Karpas-422 (cell line): Measurements from ENCODE around the gene HAPLN3. TPM values are rescaled to one million over a fixed set of nuclear protein-coding genes. Genes with fewer than 3 reads are reported as not detected.

Source experiments
- DNase-seq: peaks from one replicate; pipeline ENCODE4 v3.0.0-alpha.2; 2015
- H2AFZ ChIP-seq: fragments of 200-600 bp; sonication (generic); 2 replicates; pipeline ENCODE4 v1.6.1; 2014; ENCODE audit warnings: antibody characterized with exemption, low read length, mixed read lengths
- H3K27ac ChIP-seq: fragments of 200-600 bp; sonication (generic); 2 replicates; pipeline ENCODE4 v1.5.1; 2014; ENCODE audit warnings: mild to moderate bottlenecking, low read length, moderate library complexity
- H3K27me3 ChIP-seq: fragments of 200-600 bp; sonication (generic); 2 replicates; pipeline ENCODE4 v1.6.1; 2014; ENCODE audit warnings: low read length, mixed read lengths
- H3K36me3 ChIP-seq: fragments of 200-600 bp; sonication (generic); 2 replicates; pipeline ENCODE4 v1.6.1; 2014; ENCODE audit warnings: low read length, mixed read lengths; ENCODE audit not compliant: insufficient read depth
- H3K4me1 ChIP-seq: fragments of 200-600 bp; sonication (generic); 2 replicates; pipeline ENCODE4 v1.6.1; 2014; ENCODE audit warnings: mild to moderate bottlenecking, low read length, mixed read lengths
- H3K4me2 ChIP-seq: fragments of 200-600 bp; sonication (generic); 2 replicates; pipeline ENCODE4 v1.6.1; 2014; ENCODE audit warnings: low read length, low read depth, mild to moderate bottlenecking; ENCODE audit not compliant: poor library complexity, severe bottlenecking
- H3K4me3 ChIP-seq: fragments of 200-600 bp; sonication (generic); 2 replicates; pipeline ENCODE4 v1.5.1; 2014; ENCODE audit warnings: mild to moderate bottlenecking, antibody characterized with exemption, low read length, mixed read lengths
- H3K79me2 ChIP-seq: fragments of 200-600 bp; sonication (generic); 2 replicates; pipeline ENCODE4 v1.6.1; 2014; ENCODE audit warnings: mild to moderate bottlenecking, low read length, mixed read lengths
- H3K9ac ChIP-seq: fragments of 200-600 bp; sonication (generic); 2 replicates; pipeline ENCODE4 v1.6.0; 2014; ENCODE audit warnings: low read length
- H3K9me2 ChIP-seq: fragments of 200-600 bp; sonication (generic), shearing (Covaris generic); replicated peaks from 2 replicates; pipeline ENCODE4 v1.6.0; 2014; ENCODE audit warnings: mild to moderate bottlenecking, low read length, moderate library complexity; ENCODE audit not compliant: insufficient read depth
- H3K9me3 ChIP-seq: fragments of 300-700, 200-600 bp; sonication (generic); 2 replicates; pipeline ENCODE4 v1.6.1; 2014; ENCODE audit warnings: low read length, mixed read lengths
- H4K20me1 ChIP-seq: fragments of 200-600 bp; sonication (generic); 2 replicates; pipeline ENCODE4 v1.6.1; 2014; ENCODE audit warnings: mild to moderate bottlenecking, antibody characterized with exemption, low read length, low read depth; ENCODE audit not compliant: insufficient read depth
- total RNA-seq: library from RNA; depleted of rRNA; stranded (reverse); fragments of >200 nt; shearing (Covaris generic); gene quantifications from 2 replicates; pipeline ENCODE4 v1.2.3, GENCODE V29; 2014; ENCODE audit warnings: low replicate concordance

Gene HAPLN3
- total RNA-seq, 1 experiment from 2014 or later = not detected

DNA sequence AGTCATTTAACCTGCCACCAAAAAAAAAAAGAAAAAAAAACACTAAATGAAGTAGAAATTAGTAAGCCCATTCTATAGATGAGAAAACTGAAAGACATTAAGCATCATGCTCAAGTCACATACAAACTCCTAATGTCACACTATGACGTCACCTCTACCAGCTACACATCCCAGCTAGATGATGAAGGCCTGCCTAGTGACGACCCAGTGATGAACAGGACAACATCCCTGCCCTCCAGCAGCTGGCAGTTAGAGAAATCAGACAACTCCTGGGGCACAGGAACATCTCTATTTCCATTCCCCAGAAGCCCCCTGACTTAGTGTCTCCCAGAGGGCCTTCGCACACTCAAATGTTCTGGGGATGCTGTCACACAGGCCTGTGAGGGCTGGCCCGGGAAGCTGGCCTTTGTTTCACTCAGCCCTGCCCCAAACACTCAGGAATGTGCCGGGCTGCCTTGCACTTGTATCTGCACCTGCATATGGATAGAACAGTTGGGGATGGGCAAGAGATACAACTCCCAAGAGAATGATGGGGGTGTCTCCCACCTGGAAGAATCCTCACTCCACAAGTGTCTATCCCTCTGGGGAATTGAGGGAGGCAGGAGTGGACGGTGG lies 7.0 kb upstream of the HAPLN3 start:
- Histone ChIP-seq H4K20me1 (no peaks in the 10 kb centered on the region), H3K36me3 (no peaks in the 10 kb centered on the region), H3K4me2 (no peak overlapping the region), H3K9me3 (no peaks in the 10 kb centered on the region), H3K4me3 (no peak overlapping the region), H3K9me2 (no peaks in the 10 kb centered on the region), H3K27ac (no peak overlapping the region), H3K4me1 (no peaks in the 10 kb centered on the region), H3K27me3 (no peaks in the 10 kb centered on the region), H3K79me2 (no peaks in the 10 kb centered on the region), H3K9ac (no peak overlapping the region), H2AFZ (no peak overlapping the region)
- no peak for DNase-seq

DNA sequence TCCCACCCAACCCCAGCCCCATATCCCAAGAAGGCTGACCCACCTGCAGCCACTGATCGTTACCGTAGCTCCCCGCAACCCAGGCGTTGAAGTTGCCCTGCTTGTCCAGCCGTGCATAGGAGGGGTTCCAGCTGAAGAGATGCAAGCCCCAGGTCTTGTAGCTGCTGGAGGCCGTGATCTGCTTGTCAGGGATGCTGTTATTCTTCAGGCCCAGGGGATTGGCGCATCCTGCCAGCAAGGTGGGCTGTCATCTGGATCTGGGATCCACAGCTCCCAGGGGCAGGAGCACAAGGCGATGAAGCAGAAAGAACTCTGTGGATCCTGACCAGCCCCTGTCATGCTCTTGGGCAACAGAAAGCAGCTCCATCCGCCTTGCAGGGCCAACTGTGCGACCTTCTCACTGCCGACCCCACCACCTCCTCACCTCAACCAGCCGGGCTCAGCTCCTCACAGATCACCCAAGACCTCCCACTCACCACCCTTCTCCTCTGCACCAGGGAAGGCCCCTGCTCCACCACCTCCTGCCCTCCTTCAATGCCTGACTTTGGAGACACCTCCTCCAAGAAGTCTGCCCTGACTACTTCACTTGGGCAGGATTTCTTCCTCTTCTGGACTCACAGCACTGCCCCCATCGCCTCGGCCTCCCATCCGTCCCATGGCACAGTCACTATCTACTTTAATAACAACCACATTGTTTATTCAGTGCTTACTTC lies 6.3 kb upstream of the HAPLN3 start:
- no peaks in the 10 kb centered on the region for H3K36me3 ChIP-seq
- H3K9ac ChIP-seq = no peak overlapping the region
- H3K9me2 ChIP-seq = no peaks in the 10 kb centered on the region
- DNase-seq = no peak
- H3K4me3 ChIP-seq = no peak overlapping the region
- no peaks in the 10 kb centered on the region for H3K9me3 ChIP-seq
- no peaks in the 10 kb centered on the region for H3K4me1 ChIP-seq
- H3K27me3 ChIP-seq = no peaks in the 10 kb centered on the region
- H4K20me1 ChIP-seq = no peaks in the 10 kb centered on the region
- no peaks in the 10 kb centered on the region for H3K79me2 ChIP-seq
- no peak overlapping the region for H3K4me2 ChIP-seq
- H3K27ac ChIP-seq = no peak overlapping the region
- no peak overlapping the region for H2AFZ ChIP-seq

DNA sequence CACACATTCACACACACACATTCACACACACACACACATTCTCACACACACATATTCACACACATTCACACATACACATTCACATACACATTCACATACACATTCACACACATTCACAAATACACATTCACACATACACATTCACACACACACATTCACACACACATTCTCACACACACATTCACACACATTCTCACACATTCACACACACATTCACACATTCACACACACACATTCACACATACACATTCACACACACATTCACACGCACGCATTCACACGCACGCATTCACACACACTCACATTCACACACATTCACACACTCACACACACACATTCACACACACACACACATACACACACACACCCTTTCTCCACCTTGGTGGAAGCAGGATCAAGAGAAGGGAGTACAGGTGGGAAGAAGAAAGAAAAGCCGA lies 5.7 kb upstream of the HAPLN3 start:
- H3K79me2 ChIP-seq = no peaks in the 10 kb centered on the region
- no peak overlapping the region for H3K4me2 ChIP-seq
- H3K9me2 ChIP-seq = no peaks in the 10 kb centered on the region
- no peaks in the 10 kb centered on the region for H3K4me1 ChIP-seq
- no peak overlapping the region for H3K4me3 ChIP-seq
- H3K9me3 ChIP-seq = no peaks in the 10 kb centered on the region
- no peak overlapping the region for H3K9ac ChIP-seq
- no peak overlapping the region for H2AFZ ChIP-seq
- no peaks in the 10 kb centered on the region for H4K20me1 ChIP-seq
- H3K27me3 ChIP-seq = no peaks in the 10 kb centered on the region
- H3K36me3 ChIP-seq = no peaks in the 10 kb centered on the region
- no peak for DNase-seq
- H3K27ac ChIP-seq = no peak overlapping the region

DNA sequence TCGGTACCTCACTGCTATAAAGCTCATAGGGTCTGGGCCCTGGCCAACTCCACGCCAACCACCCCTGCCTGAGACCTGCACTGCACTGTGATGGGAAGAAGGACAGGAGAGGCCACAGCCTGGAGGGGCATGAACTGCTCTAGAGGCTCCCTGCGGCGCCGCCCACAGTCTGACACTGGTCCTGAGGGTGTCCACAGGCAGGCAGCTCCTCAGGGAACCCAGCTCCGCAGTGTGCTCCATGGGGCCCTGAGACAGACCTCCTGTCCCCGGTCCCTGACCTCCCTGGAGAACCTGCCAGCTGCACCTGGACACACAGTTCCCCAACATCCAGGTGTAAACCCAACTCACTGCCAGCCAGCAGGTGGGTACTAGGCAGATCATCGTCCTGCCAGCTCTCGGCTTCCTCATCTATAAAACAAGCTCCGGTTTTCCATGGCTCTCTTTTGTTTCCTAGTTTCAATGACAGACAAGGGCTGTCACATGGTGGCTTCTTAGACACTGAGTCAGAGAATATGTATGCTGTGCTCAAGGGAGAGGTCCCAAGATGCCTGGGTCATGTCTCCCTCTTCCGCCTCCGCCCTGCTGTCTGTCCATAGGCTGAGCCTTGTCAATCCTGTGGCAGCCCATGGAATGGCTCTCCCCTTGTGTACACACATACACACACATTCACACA lies 5.1 kb upstream of the HAPLN3 start:
- Histone ChIP-seq H3K9me3 (no peaks in the 10 kb centered on the region), H3K36me3 (no peaks in the 10 kb centered on the region), H4K20me1 (no peaks in the 10 kb centered on the region), H3K4me1 (no peaks in the 10 kb centered on the region), H3K27ac (no peak overlapping the region), H2AFZ (no peak overlapping the region), H3K4me2 (no peak overlapping the region), H3K27me3 (no peaks in the 10 kb centered on the region), H3K9ac (no peak overlapping the region), H3K4me3 (no peak overlapping the region), H3K9me2 (no peaks in the 10 kb centered on the region), H3K79me2 (no peaks in the 10 kb centered on the region)
- no peak for DNase-seq

DNA sequence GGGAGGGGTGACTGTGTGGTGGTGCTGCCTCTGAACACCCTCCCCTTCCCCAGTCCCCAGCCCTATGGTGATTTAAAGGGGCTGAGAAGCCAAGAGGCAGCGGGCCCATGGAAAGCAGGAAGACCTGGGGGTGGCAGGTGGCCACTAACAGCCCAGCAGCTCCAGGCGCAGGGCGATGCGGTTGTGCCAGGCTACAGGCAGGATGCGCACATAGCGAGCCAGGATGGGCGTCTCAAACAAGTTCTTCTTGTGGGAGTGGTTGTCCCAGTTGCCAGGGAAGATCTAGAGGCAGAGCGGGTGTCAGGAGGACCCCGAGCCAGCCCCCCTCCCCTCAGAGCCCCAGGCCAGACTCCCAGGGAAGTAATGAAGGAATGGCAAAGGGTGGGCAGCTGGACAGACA lies 3.9 kb upstream of the HAPLN3 start:
- Histone ChIP-seq H3K9me2 (no peaks in the 10 kb centered on the region), H2AFZ (no peak overlapping the region), H3K4me3 (no peak overlapping the region), H4K20me1 (no peaks in the 10 kb centered on the region), H3K27ac (no peak overlapping the region), H3K9me3 (no peaks in the 10 kb centered on the region), H3K9ac (no peak overlapping the region), H3K36me3 (no peaks in the 10 kb centered on the region), H3K27me3 (no peaks in the 10 kb centered on the region), H3K79me2 (no peaks in the 10 kb centered on the region), H3K4me2 (no peak overlapping the region), H3K4me1 (no peaks in the 10 kb centered on the region)
- no peak for DNase-seq

DNA sequence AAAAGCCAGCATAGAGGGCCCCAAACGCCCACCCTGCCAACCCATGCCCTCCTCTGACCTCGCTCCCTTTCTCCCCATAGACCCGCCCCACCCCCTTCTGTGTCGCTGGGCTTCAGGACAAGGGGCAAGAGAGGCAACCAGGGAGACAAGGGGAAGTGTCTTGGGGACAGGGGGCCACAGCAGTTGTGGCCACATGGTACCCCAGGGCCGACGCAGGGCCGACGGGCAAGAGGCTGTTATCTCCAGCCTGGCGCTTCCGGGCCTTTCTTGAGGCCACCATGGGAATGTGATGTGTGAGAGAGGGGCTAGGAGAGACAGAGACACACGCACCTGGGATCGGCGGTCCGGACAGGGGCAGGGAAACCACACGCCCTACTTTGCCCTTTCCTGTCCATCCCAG lies 3.4 kb upstream of the HAPLN3 start:
- Histone ChIP-seq H3K27ac (no peak overlapping the region), H3K9me3 (no peaks in the 10 kb centered on the region), H3K9ac (no peak overlapping the region), H3K27me3 (no peaks in the 10 kb centered on the region), H3K9me2 (no peaks in the 10 kb centered on the region), H4K20me1 (no peaks in the 10 kb centered on the region), H2AFZ (no peak overlapping the region), H3K4me2 (no peak overlapping the region), H3K4me1 (no peaks in the 10 kb centered on the region), H3K36me3 (no peaks in the 10 kb centered on the region), H3K79me2 (no peaks in the 10 kb centered on the region), H3K4me3 (no peak overlapping the region)
- DNase-seq = no peak

DNA sequence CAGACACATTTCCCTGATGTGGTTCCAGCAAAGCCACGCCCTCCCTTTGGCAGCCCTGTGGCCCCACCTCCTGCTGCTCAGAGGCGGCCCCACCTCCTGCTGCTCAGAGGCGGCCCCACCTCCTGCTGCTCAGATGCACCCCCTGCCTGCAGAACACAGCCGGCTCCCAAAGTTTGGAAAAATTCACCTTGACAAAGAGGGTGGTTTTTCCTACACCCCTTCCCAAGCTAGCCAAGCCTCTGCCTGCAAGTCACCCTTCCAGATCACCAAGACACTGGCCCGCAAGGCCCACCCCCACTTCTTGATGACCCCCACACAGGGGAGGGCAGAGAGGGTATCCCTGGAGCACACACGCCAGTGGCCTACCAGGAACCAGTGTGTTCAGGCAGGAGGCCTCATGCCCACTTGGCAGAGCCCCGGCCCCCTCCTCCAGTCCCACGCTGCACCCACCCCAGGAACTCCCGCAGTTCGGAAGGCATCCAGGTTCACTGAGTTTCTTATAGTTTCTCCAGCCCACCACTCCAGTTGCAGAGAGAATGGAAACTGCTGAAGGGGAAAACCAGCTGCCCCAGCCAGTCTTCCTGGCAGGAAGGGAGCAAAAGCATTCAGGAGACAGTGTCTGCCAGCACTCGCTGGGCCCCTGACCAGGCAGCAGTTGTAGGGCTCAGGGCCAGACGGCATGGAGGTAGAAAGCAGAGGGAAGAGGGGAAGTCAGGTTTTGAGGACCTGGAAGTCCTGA lies 2.3 kb upstream of the HAPLN3 start:
- Histone ChIP-seq H3K36me3 (no peaks in the 10 kb centered on the region), H4K20me1 (no peaks in the 10 kb centered on the region), H3K4me1 (no peaks in the 10 kb centered on the region), H2AFZ (no peak overlapping the region), H3K9me3 (no peaks in the 10 kb centered on the region), H3K9ac (no peak overlapping the region), H3K27me3 (no peaks in the 10 kb centered on the region), H3K9me2 (no peaks in the 10 kb centered on the region), H3K4me2 (no peak overlapping the region), H3K4me3 (no peak overlapping the region), H3K79me2 (no peaks in the 10 kb centered on the region), H3K27ac (no peak overlapping the region)
- peak; percentile 75 for DNase-seq

DNA sequence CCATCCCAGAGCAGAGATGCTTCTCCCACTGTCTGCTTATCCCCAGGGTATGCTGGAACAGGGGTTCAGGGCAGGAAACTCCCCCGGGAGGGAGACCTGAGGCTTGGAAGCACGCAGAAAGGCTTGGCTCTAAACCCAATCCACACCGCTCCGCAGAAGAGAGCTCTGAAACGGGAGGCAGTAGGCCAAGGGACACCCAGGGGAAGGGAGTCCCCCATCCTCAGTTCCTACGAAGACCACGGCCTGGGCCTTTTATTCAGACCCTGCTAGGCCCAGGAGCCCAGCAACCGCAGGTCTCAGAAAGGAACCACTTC lies 1.8 kb upstream of the HAPLN3 start:
- no peak for DNase-seq
- H3K9me2 ChIP-seq = no peaks in the 10 kb centered on the region
- no peaks in the 10 kb centered on the region for H4K20me1 ChIP-seq
- no peaks in the 10 kb centered on the region for H3K4me1 ChIP-seq
- no peaks in the 10 kb centered on the region for H3K27me3 ChIP-seq
- H3K27ac ChIP-seq = no peak overlapping the region
- no peak overlapping the region for H3K4me3 ChIP-seq
- H3K36me3 ChIP-seq = no peaks in the 10 kb centered on the region
- no peaks in the 10 kb centered on the region for H3K79me2 ChIP-seq
- no peak overlapping the region for H2AFZ ChIP-seq
- H3K9ac ChIP-seq = no peak overlapping the region
- H3K4me2 ChIP-seq = no peak overlapping the region
- no peaks in the 10 kb centered on the region for H3K9me3 ChIP-seq
